Measurements from ENCODE around the gene UIMC1.

- TF ChIP-seq CTCF (IDR thresholded peaks at IDR 0.05) (no peak), POLR2A (IDR thresholded peaks at IDR 0.05) (no peak)
Observed at GRCh38 chr5:176941951-176942350, 64.6 kb downstream of the UIMC1 start.

All from vagina (tissue), 2 donors.